HG03196 (cell line): Measurements from ENCODE around the gene KIR2DL3.

Experiments used
- ATAC-seq: cut with Tn5 transposase; IDR thresholded peaks from one replicate; pipeline ENCODE4 v1.9.1; 2021; ENCODE audit not compliant: unreplicated experiment

KIR2DL3 gene

GRCh38 chr19:54790711-54791110 is 52.4 kb downstream of the KIR2DL3 start:
- ATAC-seq = no peak

DNA sequence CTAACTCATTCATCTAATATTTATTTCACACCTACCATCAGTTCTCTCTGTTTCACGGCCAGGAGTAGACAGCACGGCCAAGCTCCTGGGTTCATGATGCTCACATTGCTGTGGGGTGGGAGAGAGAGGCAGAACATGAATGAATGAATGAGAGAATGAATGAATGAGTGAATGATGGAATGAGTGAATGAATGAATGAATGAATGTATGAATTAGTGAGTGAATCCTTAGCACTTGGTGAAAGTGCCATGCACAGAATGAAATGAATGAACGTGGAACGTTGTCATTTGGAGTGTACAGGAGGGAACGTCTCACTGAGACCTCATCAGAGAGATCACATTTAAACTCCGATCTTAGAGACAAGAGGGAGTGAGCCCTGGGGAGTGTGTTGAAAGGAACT is 53.2 kb downstream of the KIR2DL3 start:
- no peak for ATAC-seq

DNA sequence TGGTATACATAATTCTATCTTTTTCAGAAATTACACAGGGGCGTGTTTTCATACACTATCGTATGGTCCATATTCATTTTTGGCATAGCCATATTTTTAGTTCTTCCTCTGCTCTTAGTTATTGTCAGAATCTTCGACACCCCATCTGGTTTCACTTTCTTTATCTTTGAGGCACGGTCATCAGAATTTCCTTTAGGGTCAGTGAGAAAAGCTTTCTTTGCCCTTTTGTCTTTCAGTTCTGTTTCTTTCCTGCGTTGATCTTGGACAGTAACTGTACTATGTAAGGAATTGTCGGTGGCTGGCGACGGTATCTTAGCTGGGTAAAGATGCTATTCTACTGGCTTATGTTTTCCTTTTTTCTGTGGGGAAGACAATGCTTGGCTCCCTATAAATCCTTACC is 54.5 kb downstream of the KIR2DL3 start:
- ATAC-seq = no peak

DNA sequence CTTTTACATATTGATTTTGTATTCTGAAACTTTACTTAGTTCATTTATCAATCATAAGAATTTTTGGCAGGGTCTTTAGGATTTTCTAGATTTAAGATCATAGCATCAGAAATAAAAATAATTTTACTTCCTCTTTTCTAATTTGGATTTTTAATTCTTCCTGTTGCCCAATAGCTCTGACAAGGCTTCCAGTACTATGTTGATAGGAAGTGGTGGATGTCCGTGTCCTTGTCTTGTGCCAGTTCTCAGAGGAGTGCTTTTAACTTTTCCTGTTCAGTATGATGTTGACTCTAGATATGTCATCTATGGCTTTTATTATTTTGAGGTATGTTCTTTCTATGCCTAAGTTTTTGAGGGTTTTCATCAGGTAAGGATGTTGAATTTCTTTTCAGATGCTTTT is 57.4 kb downstream of the KIR2DL3 start:
- ATAC-seq = no peak
